GM13977 (cell line): ENCODE results near the gene TMEM175.
A peak's percentile ranks its signal among the peaks of the same experiment; 100 is the strongest.
"Not testable (repeated sequence)": the region's sequence is repeated elsewhere in the genome, so short reads cannot be mapped to it uniquely, and the experiment has no call there.

Experiments
- DNase-seq: peaks from one replicate; pipeline ENCODE4 v3.0.0; 2012; ENCODE audit warnings: low spot score
- in situ Hi-C: fragments of 300-500 bp; cut with MboI; formaldehyde crosslinking; loops from one replicate; pipeline ENCODE4 v1.12.0; 2022; ENCODE audit warnings: low sequenced_read_pairs, low pct_unique_long_range_greater_than_20kb, mixed read lengths, inconsistent platforms; ENCODE audit not compliant: unreplicated experiment
- TF ChIP-seq, protein P1 (sequence below): IDR thresholded peaks from 2 replicates; pipeline ENCODE4 v1.5.1; 2012; ENCODE audit warnings: mild to moderate bottlenecking, control low read depth; ENCODE audit not compliant: insufficient read depth; ENCODE audit errors: extremely low read depth, missing control alignments

Gene TMEM175

DNA sequence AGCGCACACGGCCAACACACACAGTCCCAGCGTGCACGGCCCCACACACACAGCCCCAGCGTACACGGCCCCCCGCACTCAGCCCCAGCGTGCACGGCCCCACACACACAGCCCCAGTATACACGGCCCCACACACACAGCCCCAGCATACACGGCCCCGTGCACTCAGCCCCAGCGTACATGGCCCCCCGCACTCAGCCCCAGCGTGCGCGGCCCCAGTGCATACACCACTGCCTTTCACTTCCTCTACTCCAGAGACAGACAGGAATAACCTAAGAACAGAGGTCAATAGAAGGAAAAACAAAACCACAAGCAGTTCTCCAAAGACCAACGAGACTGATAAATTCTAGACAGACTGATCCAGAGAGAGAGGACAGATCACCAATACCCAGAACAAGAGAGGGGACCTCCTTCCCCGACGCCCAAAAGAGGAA, 17.2 kb upstream of the TMEM175 start:
- no peak for DNase-seq
- in situ Hi-C loops, result no loop called here
- TF ChIP-seq, protein P1, sequence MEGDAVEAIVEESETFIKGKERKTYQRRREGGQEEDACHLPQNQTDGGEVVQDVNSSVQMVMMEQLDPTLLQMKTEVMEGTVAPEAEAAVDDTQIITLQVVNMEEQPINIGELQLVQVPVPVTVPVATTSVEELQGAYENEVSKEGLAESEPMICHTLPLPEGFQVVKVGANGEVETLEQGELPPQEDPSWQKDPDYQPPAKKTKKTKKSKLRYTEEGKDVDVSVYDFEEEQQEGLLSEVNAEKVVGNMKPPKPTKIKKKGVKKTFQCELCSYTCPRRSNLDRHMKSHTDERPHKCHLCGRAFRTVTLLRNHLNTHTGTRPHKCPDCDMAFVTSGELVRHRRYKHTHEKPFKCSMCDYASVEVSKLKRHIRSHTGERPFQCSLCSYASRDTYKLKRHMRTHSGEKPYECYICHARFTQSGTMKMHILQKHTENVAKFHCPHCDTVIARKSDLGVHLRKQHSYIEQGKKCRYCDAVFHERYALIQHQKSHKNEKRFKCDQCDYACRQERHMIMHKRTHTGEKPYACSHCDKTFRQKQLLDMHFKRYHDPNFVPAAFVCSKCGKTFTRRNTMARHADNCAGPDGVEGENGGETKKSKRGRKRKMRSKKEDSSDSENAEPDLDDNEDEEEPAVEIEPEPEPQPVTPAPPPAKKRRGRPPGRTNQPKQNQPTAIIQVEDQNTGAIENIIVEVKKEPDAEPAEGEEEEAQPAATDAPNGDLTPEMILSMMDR, result no peak

DNA sequence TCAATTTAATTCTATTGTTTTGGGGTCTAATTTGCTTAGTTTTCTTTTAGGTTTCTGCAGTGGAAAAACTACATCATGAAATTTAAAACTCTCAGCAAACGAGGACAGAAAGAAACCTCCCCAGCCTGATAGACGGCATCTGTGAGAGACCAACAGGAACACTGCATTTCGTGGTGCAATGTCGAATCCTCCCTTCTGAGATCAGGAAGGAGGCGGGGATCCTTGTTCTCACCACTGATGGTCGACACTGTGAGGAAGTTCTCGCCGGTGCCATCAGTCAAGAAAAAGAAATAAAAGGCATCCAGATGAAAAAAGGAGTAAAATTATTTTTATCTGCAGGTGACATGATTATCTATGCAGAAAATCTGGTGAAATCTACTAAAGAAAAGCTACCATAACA, 16.7 kb upstream of the TMEM175 start:
- in situ Hi-C loops, result no loop called here
- TF ChIP-seq, protein P1, result no peak
- DNase-seq, result no peak

GRCh38 chr4:917466-917865, 14.8 kb upstream of the TMEM175 start:
- DNase-seq, result no peak
- TF ChIP-seq, protein P1, result no peak
- in situ Hi-C loops, result no loop called here

GRCh38 chr4:917992-918391, 14.3 kb upstream of the TMEM175 start:
- no peak for DNase-seq
- in situ Hi-C loops, result no loop called here
- TF ChIP-seq, protein P1, result no peak

DNA sequence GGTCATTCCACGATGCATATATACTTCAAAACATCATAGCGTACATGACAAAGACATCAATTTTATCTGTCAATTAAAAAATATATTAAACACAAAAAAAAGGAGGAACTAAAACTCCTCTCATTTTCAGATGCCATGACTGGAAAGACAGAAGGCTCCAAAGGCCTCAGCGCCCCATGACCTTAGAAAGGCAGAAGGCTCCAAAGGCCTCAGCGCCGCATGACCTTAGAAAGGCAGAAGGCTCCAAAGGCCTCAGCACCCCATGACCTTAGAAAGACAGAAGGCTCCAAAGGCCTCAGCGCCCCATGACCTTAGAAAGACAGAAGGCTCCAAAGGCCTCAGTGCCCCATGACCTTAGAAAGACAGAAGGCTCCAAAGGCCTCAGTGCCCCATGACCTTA, 13.7 kb upstream of the TMEM175 start:
- DNase-seq, in situ Hi-C loops: not testable (repeated sequence)

DNA sequence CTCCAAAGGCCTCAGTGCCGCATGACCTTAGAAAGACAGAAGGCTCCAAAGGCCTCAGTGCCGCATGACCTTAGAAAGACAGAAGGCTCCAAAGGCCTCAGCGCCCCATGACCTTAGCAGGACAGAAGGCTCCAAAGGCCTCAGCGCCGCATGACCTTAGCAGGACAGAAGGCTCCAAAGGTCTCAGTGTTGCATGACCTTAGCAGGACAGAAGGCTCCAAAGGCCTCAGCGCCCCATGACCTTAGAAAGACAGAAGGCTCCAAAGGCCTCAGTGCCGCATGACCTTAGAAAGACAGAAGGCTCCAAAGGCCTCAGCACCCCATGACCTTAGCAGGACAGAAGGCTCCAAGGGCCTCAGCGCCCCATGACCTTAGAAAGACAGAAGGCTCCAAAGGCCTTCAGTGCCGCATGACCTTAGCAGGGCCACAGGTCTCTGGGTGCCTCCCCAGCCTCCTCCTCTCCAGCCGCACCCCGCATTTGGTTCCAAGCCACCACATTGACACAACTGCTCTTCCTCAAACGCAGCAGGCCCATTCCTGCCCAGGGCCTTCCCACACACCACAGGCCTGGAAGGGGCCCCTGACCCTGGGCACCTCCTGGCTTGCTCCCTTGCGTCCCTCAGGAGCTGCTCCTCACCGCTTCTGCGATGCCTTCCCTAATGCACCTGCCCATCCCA, 13.1 kb upstream of the TMEM175 start:
- DNase-seq, in situ Hi-C loops: not testable (repeated sequence)

DNA sequence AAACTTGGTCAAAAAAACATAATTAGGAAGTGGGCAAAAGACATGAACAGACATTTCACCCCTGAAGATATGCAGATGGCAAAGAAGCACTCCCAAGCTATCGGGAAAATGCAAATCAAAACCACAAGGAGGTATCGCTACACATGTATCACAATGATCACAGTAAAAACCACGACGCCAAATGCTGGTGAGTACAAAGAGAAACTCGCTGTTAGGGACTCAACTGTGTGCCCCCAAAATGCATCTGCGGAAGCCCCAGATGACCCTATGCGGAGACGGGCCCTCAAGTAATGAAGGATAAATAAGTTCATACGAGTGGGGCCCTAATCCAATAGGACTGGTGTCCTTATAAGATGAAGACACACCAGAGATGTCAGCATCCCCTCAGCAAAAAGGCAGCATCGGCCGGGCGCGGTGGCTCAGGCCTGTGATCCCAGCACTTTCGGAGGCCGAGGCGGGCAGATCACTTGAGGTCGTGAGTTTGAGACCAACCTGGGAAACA, 10.4 kb upstream of the TMEM175 start:
- peak; percentile 69 for DNase-seq
- in situ Hi-C loops, result no loop called here
- TF ChIP-seq, protein P1, result no peak
